SK-N-SH (cell line): ENCODE measurements around the gene KCNF1.

Experiments used
- CHD2 ChIP-seq: fragments of 150-350 bp; IDR thresholded peaks from 2 replicates; pipeline ENCODE4 v1.6.1; 2018; ENCODE audit warnings: low read length; ENCODE audit not compliant: partially characterized antibody
- CTCF ChIP-seq: fragments of 200-600 bp; sonication (generic); IDR thresholded peaks from 2 replicates; pipeline ENCODE4 v1.6.1; 2017; ENCODE audit warnings: antibody characterized with exemption, mild to moderate bottlenecking, moderate library complexity
- GATA2 ChIP-seq: sonication (generic); formaldehyde crosslinking; IDR thresholded peaks from 2 replicates; pipeline ENCODE4 v1.5.0; 2020; ENCODE audit warnings: mild to moderate bottlenecking, missing genetic modification reagents
- MEF2A ChIP-seq: IDR thresholded peaks from 2 replicates; pipeline ENCODE4 v1.4.0; 2012; ENCODE audit warnings: low read depth, borderline replicate concordance
- ZBTB33 ChIP-seq: IDR thresholded peaks from 2 replicates; pipeline ENCODE4 v1.4.0; 2012; ENCODE audit warnings: low read depth, borderline replicate concordance

- TF ChIP-seq CTCF (no peak), GATA2 (CRISPR knock-in tag) (no peak), MEF2A (no peak), CHD2 (no peak), ZBTB33 (no peak)
Observed at GRCh38 chr2:10951558-10952414, 40.1 kb downstream of the KCNF1 start.
